H1 (cell line): ENCODE results near the gene UCN. TPM values are rescaled to one million over a fixed set of nuclear protein-coding genes. Genes with fewer than 3 reads are reported as not detected.

Experiments
- CTCF ChIA-PET: fragments of 300-600 bp; sonication (Branson Sonifier 250); formaldehyde crosslinking; loops from one replicate; lab custom pipeline; 2021; ENCODE audit not compliant: partially characterized antibody; lab: Charles Lee
- POLR2A ChIA-PET: fragments of 300-600 bp; sonication (Branson Sonifier 250); formaldehyde crosslinking; loops from one replicate; lab custom pipeline; 2021; ENCODE audit warnings: inconsistent platforms; ENCODE audit not compliant: partially characterized antibody; lab: Charles Lee
- DNase-seq, 2 experiments: peaks; one replicate each; pipeline versions ENCODE4 v3.0.0 to v3.0.0-alpha.2; 2010 to 2022; ENCODE audit warnings: low spot score in 2 of 2, low read depth in 1 of 2, mixed read lengths in 1 of 2
- FAIRE-seq: peaks from 2 replicates; lab custom pipeline; 2011; peaks lifted over from hg19 to GRCh38; lab: Jason Lieb, UNC
- H2AFZ ChIP-seq: 2 replicates; pipeline ENCODE4 v1.8.1; 2012; ENCODE audit warnings: low read length, inconsistent platforms
- H2AK5ac ChIP-seq: 2 replicates; pipeline ENCODE4 v1.6.1; 2013; ENCODE audit warnings: low read depth, low read length
- H2BK120ac ChIP-seq: replicated peaks from 2 replicates; pipeline ENCODE3; 2013; ENCODE audit warnings: low read depth, low read length, inconsistent platforms
- H2BK12ac ChIP-seq: 2 replicates; pipeline ENCODE4 v1.6.1; 2013; ENCODE audit warnings: low read depth, low read length
- H2BK15ac ChIP-seq: 2 replicates; pipeline ENCODE4 v1.6.1; 2013; ENCODE audit warnings: low read length
- H2BK20ac ChIP-seq: 2 replicates; pipeline ENCODE4 v1.6.1; 2013; ENCODE audit warnings: low read length
- H2BK5ac ChIP-seq: 2 replicates; pipeline ENCODE4 v1.6.1; 2013; ENCODE audit warnings: low read depth, low read length
- H3K14ac ChIP-seq: 2 replicates; pipeline ENCODE4 v1.6.1; 2013; ENCODE audit warnings: inconsistent platforms; ENCODE audit not compliant: insufficient read length
- H3K18ac ChIP-seq: 2 replicates; pipeline ENCODE4 v1.6.1; 2013; ENCODE audit warnings: low read length; ENCODE audit errors: extremely low read depth
- H3K23ac ChIP-seq: 2 replicates; pipeline ENCODE4 v1.6.1; 2013; ENCODE audit warnings: inconsistent platforms; ENCODE audit not compliant: insufficient read length
- H3K23me2 ChIP-seq: 2 replicates; pipeline ENCODE4 v1.6.1; 2013; ENCODE audit warnings: low read depth, low read length
- H3K27ac ChIP-seq: 2 replicates; pipeline ENCODE4 v1.6.1; 2011; ENCODE audit warnings: low read depth, low read length, inconsistent platforms
- H3K27me3 ChIP-seq, 4 experiments: replicated peaks in 1 of 4; 1 replicate in 1 of 4; 2 replicates in 3 of 4; pipeline versions ENCODE4 v1.6.1 to v1.8.1; 2011 to 2013; ENCODE audit warnings: low read length in 3 of 4, mild to moderate bottlenecking in 3 of 4, inconsistent platforms in 2 of 4, mixed read lengths in 2 of 4, moderate library complexity in 1 of 4; ENCODE audit not compliant: control insufficient read depth in 3 of 4, insufficient read depth in 3 of 4; ENCODE audit errors: extremely low read depth in 1 of 4
- H3K36me3 ChIP-seq, 4 experiments: 2 replicates each; pipeline versions ENCODE4 v1.6.1 to v1.8.1; 2011 to 2013; ENCODE audit warnings: mild to moderate bottlenecking in 4 of 4, low read length in 3 of 4, moderate library complexity in 2 of 4, control low read depth in 1 of 4, inconsistent platforms in 1 of 4; ENCODE audit not compliant: insufficient read depth in 4 of 4, control insufficient read depth in 2 of 4
- H3K4ac ChIP-seq: replicated peaks from 2 replicates; pipeline ENCODE3; 2013; ENCODE audit warnings: low read length, low read depth, mixed read lengths, inconsistent platforms; ENCODE audit not compliant: insufficient read length
- H3K4me1 ChIP-seq, 4 experiments: replicated peaks in 1 of 4; 1 replicate in 1 of 4; 2 replicates in 3 of 4; pipeline versions ENCODE4 v1.6.1 to v1.8.1; 2011 to 2013; ENCODE audit warnings: low read length in 3 of 4, inconsistent platforms in 2 of 4, mixed read lengths in 1 of 4; ENCODE audit not compliant: insufficient read depth in 4 of 4, control insufficient read depth in 3 of 4
- H3K4me2 ChIP-seq, 2 experiments: 2 replicates each; pipeline versions ENCODE4 v1.6.1 to v1.8.1; 2011 to 2013; ENCODE audit warnings: low read depth in 2 of 2, low read length in 2 of 2, control low read depth in 1 of 2, inconsistent platforms in 1 of 2, mild to moderate bottlenecking in 1 of 2; ENCODE audit not compliant: insufficient read depth in 1 of 2
- H3K4me3 ChIP-seq, 4 experiments: fragments of 200-600, 300-600 bp in 1 of 4; sonication (generic), shearing (Covaris generic), sonication (Bioruptor Twin) in 1 of 4; 2 replicates each; pipeline versions ENCODE4 v1.5.1 to v1.8.1; 2011 to 2016; ENCODE audit warnings: low read length in 4 of 4, low read depth in 3 of 4, control low read depth in 2 of 4, inconsistent platforms in 2 of 4, mild to moderate bottlenecking in 2 of 4, mixed read lengths in 1 of 4, moderate library complexity in 1 of 4; ENCODE audit not compliant: insufficient read depth in 2 of 4; ENCODE audit errors: extremely low read depth in 1 of 4
- H3K56ac ChIP-seq: replicated peaks from 2 replicates; pipeline ENCODE3; 2013; ENCODE audit warnings: low read depth, mild to moderate bottlenecking, mixed read lengths, low read length, inconsistent platforms; ENCODE audit not compliant: insufficient read length
- H3K79me1 ChIP-seq: 2 replicates; pipeline ENCODE4 v1.6.1; 2013; ENCODE audit warnings: low read depth, low read length, control low read depth
- H3K79me2 ChIP-seq, 2 experiments: 2 replicates each; pipeline versions ENCODE4 v1.6.1 to v1.8.1; 2012 to 2013; ENCODE audit warnings: low read length in 2 of 2, mild to moderate bottlenecking in 2 of 2, inconsistent platforms in 1 of 2; ENCODE audit not compliant: insufficient read depth in 2 of 2, control insufficient read depth in 1 of 2
- H3K9ac ChIP-seq, 4 experiments: replicated peaks in 1 of 4; 1 replicate in 1 of 4; 2 replicates in 3 of 4; pipeline versions ENCODE4 v1.6.1 to v1.8.1; 2011 to 2013; ENCODE audit warnings: low read depth in 3 of 4, low read length in 3 of 4, control low read depth in 2 of 4, mild to moderate bottlenecking in 2 of 4, moderate library complexity in 2 of 4, inconsistent platforms in 1 of 4; ENCODE audit errors: extremely low read depth in 1 of 4
- H3K9me3 ChIP-seq, 2 experiments: 2 replicates each; pipeline versions ENCODE4 v1.6.1 to v1.8.1; 2012 to 2013; ENCODE audit warnings: mild to moderate bottlenecking in 2 of 2, moderate library complexity in 2 of 2, control low read depth in 1 of 2, inconsistent platforms in 1 of 2, low read depth in 1 of 2, low read length in 1 of 2, mixed read lengths in 1 of 2; ENCODE audit not compliant: insufficient read depth in 2 of 2
- H4K20me1 ChIP-seq, 2 experiments: replicated peaks in 1 of 2; 2 replicates each; pipeline versions ENCODE3 to v1.8.1; 2011 to 2013; ENCODE audit warnings: inconsistent platforms in 2 of 2, low read length in 2 of 2, mild to moderate bottlenecking in 1 of 2; ENCODE audit not compliant: insufficient read depth in 2 of 2, control insufficient read depth in 1 of 2
- H4K5ac ChIP-seq: 2 replicates; pipeline ENCODE4 v1.6.1; 2013; ENCODE audit warnings: low read length, low read depth, mixed read lengths, inconsistent platforms; ENCODE audit not compliant: insufficient read length
- H4K8ac ChIP-seq: 2 replicates; pipeline ENCODE4 v1.8.0; 2013; ENCODE audit warnings: mild to moderate bottlenecking, moderate library complexity, low read length, inconsistent platforms; ENCODE audit not compliant: insufficient read depth; ENCODE audit errors: extremely low read depth
- H4K91ac ChIP-seq: replicated peaks from 2 replicates; pipeline ENCODE3; 2013; ENCODE audit warnings: low read length, mixed read lengths, inconsistent platforms; ENCODE audit not compliant: insufficient read length
- GABPA ChIP-seq: IDR thresholded peaks from 2 replicates; pipeline ENCODE4 v1.6.1; 2011; ENCODE audit warnings: mild to moderate bottlenecking, low read length, moderate library complexity, borderline replicate concordance; ENCODE audit not compliant: insufficient read depth
- RAD21 ChIP-seq, 2 experiments: IDR thresholded peaks in 1 of 2; conservative IDR thresholded peaks in 1 of 2; 2 replicates each; pipeline ENCODE4 v1.6.1; 2011; ENCODE audit warnings: low read depth in 2 of 2, low read length in 2 of 2, improper control_type of control experiment in 1 of 2, inconsistent platforms in 1 of 2, mild to moderate bottlenecking in 1 of 2, moderate library complexity in 1 of 2
- WGBS, 2 experiments: shearing (Covaris generic) in 1 of 2; methylation state at CpG; one replicate each; pipeline versions ENCODE4 v1.1.6 to v1.1.7; 2013 to 2015; ENCODE audit warnings: low lambda C conversion rate in 2 of 2, mixed read lengths in 2 of 2, inconsistent platforms in 1 of 2, low coverage in 1 of 2, missing lambda C conversion rate in 1 of 2; ENCODE audit not compliant: insufficient replicate concordance in 2 of 2, insufficient coverage in 1 of 2, insufficient read length in 1 of 2; ENCODE audit errors: extremely low coverage in 1 of 2, missing lambda C conversion rate in 1 of 2; 5-methylcytosine and 5-hydroxymethylcytosine counted together
- polyA plus RNA-seq, 7 experiments: library from polyadenylated mRNA; depleted of rRNA in 3 of 7; stranded (reverse) in 5 of 7; unstranded in 2 of 7; fragments of >200 nt in 5 of 7; fragments of 200-250 nt in 2 of 7; gene quantifications; 1 replicate in 5 of 7; 2 replicates in 1 of 7; 4 replicates in 1 of 7; pipeline versions ENCODE4 v1.2.1 to v1.2.3, GENCODE V29; 2011 to 2013; ENCODE audit warnings: missing spikeins in 2 of 7, mixed read lengths in 2 of 7
- total RNA-seq: library from RNA; stranded (reverse); fragmentation: NEBNext Ultra II Directional; extraction: Animal tissue kit (Norgen Biotek cat#: 25700); gene quantifications from 2 replicates; pipeline ENCODE4 v1.2.1, GENCODE V29; 2021
- TF ChIP-seq, protein P1 (sequence below): IDR thresholded peaks from 2 replicates; pipeline ENCODE4 v1.6.1; 2012; ENCODE audit warnings: low read length, inconsistent platforms
- TF ChIP-seq, protein P2 (sequence below), 3 experiments: IDR thresholded peaks; 1 replicate in 2 of 3; 2 replicates in 1 of 3; pipeline versions ENCODE4 v1.5.1 to v1.6.1; 2011; ENCODE audit warnings: low read length in 3 of 3, mild to moderate bottlenecking in 3 of 3, inconsistent platforms in 2 of 3, low read depth in 1 of 3, moderate library complexity in 1 of 3; ENCODE audit not compliant: insufficient read depth in 1 of 3; ENCODE audit errors: control extremely low read depth in 1 of 3

The UCN gene
- total and polyA plus RNA-seq, 2 of the 8 experiments (the other 6 are each of a cell fraction or from before 2014, with no cell fraction given) = 0.35 TPM; not detected in 1

DNA sequence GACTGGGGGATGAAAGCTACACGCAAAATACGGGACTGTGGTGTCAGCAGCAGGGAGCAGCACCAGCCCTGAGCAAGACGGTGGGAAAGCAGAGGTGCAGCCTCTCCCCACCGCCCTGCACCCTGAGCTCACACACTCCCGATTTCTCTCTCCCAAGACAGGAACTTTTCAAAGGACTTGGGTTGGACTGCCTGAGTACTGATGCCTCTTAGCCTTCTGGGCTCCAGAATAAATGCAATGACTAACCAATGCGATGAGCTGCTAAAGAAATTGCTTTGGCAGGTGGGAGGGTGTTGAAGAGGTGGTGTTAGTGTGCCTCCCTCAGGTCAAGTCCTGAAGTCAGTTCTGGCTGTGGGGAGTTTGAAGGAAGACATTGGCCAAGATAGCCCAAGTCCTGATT lies 16.4 kb downstream of the UCN start:
- H3K79me1 ChIP-seq = no peaks in the 10 kb centered on the region
- no peak overlapping the region for H4K91ac ChIP-seq
- no peaks in the 10 kb centered on the region for H3K36me3 ChIP-seq
- no peak overlapping the region for H2AK5ac ChIP-seq
- no peak overlapping the region for H2BK12ac ChIP-seq
- H2BK120ac ChIP-seq = no peak overlapping the region
- no peak overlapping the region for H2BK5ac ChIP-seq
- no peak overlapping the region for H4K8ac ChIP-seq
- no peak overlapping the region for H3K18ac ChIP-seq
- H3K27ac ChIP-seq = no peak overlapping the region
- peaks cover 0 to 4% (median 2%) of the 10 kb centered on the region in 4 experiments; a peak in 3 of 7 replicates for H3K4me1 ChIP-seq
- DNase-seq (no peak), FAIRE-seq (peak; percentile 55)
- no peak overlapping the region for H3K9ac ChIP-seq
- 54% methylated on average over 6 of the region's 6 CpGs; no CpG with 5 or more reads in 1 of the 2 experiments for WGBS, 2 experiments
- TF ChIP-seq, protein P1, sequence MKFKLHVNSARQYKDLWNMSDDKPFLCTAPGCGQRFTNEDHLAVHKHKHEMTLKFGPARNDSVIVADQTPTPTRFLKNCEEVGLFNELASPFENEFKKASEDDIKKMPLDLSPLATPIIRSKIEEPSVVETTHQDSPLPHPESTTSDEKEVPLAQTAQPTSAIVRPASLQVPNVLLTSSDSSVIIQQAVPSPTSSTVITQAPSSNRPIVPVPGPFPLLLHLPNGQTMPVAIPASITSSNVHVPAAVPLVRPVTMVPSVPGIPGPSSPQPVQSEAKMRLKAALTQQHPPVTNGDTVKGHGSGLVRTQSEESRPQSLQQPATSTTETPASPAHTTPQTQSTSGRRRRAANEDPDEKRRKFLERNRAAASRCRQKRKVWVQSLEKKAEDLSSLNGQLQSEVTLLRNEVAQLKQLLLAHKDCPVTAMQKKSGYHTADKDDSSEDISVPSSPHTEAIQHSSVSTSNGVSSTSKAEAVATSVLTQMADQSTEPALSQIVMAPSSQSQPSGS = 0 out of 2 replicates have a peak, but pooled peaks have one; percentile 21
- TF ChIP-seq, protein P2, sequence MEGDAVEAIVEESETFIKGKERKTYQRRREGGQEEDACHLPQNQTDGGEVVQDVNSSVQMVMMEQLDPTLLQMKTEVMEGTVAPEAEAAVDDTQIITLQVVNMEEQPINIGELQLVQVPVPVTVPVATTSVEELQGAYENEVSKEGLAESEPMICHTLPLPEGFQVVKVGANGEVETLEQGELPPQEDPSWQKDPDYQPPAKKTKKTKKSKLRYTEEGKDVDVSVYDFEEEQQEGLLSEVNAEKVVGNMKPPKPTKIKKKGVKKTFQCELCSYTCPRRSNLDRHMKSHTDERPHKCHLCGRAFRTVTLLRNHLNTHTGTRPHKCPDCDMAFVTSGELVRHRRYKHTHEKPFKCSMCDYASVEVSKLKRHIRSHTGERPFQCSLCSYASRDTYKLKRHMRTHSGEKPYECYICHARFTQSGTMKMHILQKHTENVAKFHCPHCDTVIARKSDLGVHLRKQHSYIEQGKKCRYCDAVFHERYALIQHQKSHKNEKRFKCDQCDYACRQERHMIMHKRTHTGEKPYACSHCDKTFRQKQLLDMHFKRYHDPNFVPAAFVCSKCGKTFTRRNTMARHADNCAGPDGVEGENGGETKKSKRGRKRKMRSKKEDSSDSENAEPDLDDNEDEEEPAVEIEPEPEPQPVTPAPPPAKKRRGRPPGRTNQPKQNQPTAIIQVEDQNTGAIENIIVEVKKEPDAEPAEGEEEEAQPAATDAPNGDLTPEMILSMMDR (IDR thresholded peaks at IDR 0.05; ENCODE audit: control extremely low read depth in 1 of 3, insufficient read depth in 1 of 3, low read depth in 1 of 3, low read length in 3 of 3) = peak; percentile 59 to 74 (median 70)
- peak; percentile 80 to 87 for TF ChIP-seq RAD21 (IDR thresholded peaks at IDR 0.05 in 1 of 2, conservative IDR thresholded peaks at IDR 0.05 in 1 of 2; ENCODE audit: low read depth in 2 of 2, low read length in 2 of 2)
- no peak for TF ChIP-seq GABPA
- CTCF ChIA-PET = interaction anchor here (0.6 to 20.2 kb wide), 30 partner anchors 9 to 354 kb away, joined by 3 to 413 read pairs (median 4); partner anchors contain the start of genes CAD, DNAJC5G, MPV17 and SLC30A3
- peak overlapping the region; percentile 4; the same call in 1 of the 2 replicates for H2AFZ ChIP-seq
- H3K79me2 ChIP-seq = no peaks in the 10 kb centered on the region
- H2BK15ac ChIP-seq = no peak overlapping the region
- no peak overlapping the region for H2BK20ac ChIP-seq
- H3K4me2 ChIP-seq = no peak overlapping the region
- no peak overlapping the region for H3K56ac ChIP-seq
- H3K4me3 ChIP-seq = no peak overlapping the region
- no peak overlapping the region for H3K14ac ChIP-seq
- POLR2A ChIA-PET = interaction anchor here (0.8 to 3.9 kb wide), 14 partner anchors 9 to 89 kb away, joined by 3 to 27 read pairs (median 5); partner anchors contain the start of genes CAD, GTF3C2 and TRIM54
- H3K23me2 ChIP-seq = no peaks in the 10 kb centered on the region
- no peak overlapping the region for H3K23ac ChIP-seq
- no peaks in the 10 kb centered on the region for H4K20me1 ChIP-seq
- no peak overlapping the region for H3K4ac ChIP-seq
- no peaks in the 10 kb centered on the region for H3K9me3 ChIP-seq
- no peaks in the 10 kb centered on the region; a peak in 1 of 7 replicates for H3K27me3 ChIP-seq
- no peak overlapping the region for H4K5ac ChIP-seq
